ENCODE results near the gene MRPL33. TPM values are rescaled to one million over a fixed set of nuclear protein-coding genes. Genes with fewer than 3 reads are reported as not detected.

MRPL33 gene
- total RNA-seq, 3 donors from 2014 or later: 43.4 to 88.2 (median 53.8) TPM

GRCh38 chr2:27730261-27730662 is 41.3 kb upstream of the MRPL33 start:
- peak; percentile 53 for ATAC-seq
- Histone ChIP-seq H3K4me3 (no peak overlapping the region), H3K4me1 (ENCODE audit: low read depth) (peaks cover 4% of the 10 kb centered on the region), H3K36me3 (ENCODE audit: low read depth) (no peaks in the 10 kb centered on the region), H3K9me3 (no peaks in the 10 kb centered on the region)
- DNase-seq: no peak
- no peak for TF ChIP-seq CTCF (IDR thresholded peaks at IDR 0.05)
- intact Hi-C loops (cut with DNase I, micrococcal nuclease): no loop called here

DNA sequence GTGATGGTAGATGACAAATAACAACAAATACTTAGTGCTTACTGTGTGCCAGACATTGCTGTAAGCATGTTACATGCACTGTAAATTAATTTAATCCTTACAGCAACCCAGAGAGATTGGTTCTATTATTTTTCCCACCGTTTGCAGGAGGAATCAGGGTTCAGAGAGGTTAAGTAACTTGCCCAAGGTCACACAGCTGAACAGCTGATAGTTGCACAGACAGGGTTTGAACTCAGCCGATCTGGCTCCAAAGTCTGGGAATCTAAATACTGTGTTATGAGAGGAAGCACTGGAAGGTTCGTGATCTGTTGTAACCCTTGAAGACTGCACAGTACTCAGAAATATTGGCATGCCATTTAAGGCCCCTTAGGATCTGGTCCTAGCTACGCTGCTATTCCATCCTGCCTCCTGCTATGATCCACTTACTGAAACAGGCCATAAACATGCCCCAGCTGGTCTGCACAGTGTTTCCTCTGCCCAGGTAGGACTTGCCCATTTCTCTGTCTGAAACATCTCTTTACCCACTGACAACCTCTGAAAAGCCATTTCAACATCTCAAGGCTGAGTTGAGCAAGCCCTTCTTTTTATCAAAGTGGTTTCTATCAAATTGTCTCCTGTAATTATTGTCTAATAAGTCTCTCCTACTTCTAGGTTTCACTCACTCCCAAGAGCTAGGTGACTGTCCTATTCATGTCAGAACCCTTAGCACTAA is 40.4 kb upstream of the MRPL33 start:
- H3K9me3 ChIP-seq: no peaks in the 10 kb centered on the region
- intact Hi-C loops (cut with DNase I, micrococcal nuclease): no loop called here
- ATAC-seq: no peak
- TF ChIP-seq CTCF (IDR thresholded peaks at IDR 0.05): no peak
- no peak overlapping the region for H3K4me3 ChIP-seq
- no peaks in the 10 kb centered on the region for H3K36me3 ChIP-seq (ENCODE audit: low read depth)
- H3K4me1 ChIP-seq (ENCODE audit: low read depth): peaks cover 4% of the 10 kb centered on the region
- DNase-seq: no peak

DNA sequence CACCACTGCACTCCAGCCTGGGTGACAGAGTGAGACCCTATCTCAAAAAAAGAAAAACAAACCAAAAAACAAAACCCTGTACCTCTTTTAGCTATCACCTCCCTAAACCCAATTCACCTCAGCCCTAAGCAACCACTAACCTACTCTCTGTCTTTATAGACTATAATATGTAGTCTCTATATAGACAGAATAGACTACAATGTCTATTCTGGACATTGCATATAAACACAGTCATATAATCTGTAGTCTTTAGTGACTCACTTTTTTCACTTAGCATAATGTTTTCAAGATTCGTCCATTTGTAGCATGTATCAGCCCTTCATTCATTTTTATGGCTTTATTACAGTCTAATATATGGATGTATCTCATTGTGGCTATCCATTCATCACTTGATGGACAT is 37.2 kb upstream of the MRPL33 start:
- Histone ChIP-seq H3K4me3 (no peak overlapping the region), H3K4me1 (ENCODE audit: low read depth) (peaks cover 4% of the 10 kb centered on the region), H3K36me3 (ENCODE audit: low read depth) (no peaks in the 10 kb centered on the region), H3K9me3 (no peaks in the 10 kb centered on the region)
- DNase-seq (no peak), ATAC-seq (peak; percentile 11)
- intact Hi-C loops (cut with DNase I, micrococcal nuclease): no loop called here
- TF ChIP-seq CTCF (IDR thresholded peaks at IDR 0.05): no peak

- TF ChIP-seq CTCF (IDR thresholded peaks at IDR 0.05): no peak
- H3K4me3 ChIP-seq: no peak overlapping the region
- DNase-seq (peak; percentile 80 to 89 (median 87)), ATAC-seq (peak; percentile 94)
- no peaks in the 10 kb centered on the region for H3K9me3 ChIP-seq
- H3K4me1 ChIP-seq (ENCODE audit: low read depth): peaks cover 4% of the 10 kb centered on the region
- H3K36me3 ChIP-seq (ENCODE audit: low read depth): no peaks in the 10 kb centered on the region
- intact Hi-C loops (cut with DNase I, micrococcal nuclease): no loop called here
Observed at GRCh38 chr2:27735263-27735904, 36.1 kb upstream of the MRPL33 start.

- Histone ChIP-seq H3K9me3 (no peaks in the 10 kb centered on the region), H3K4me3 (no peak overlapping the region), H3K36me3 (ENCODE audit: low read depth) (no peaks in the 10 kb centered on the region), H3K4me1 (ENCODE audit: low read depth) (peaks cover 4% of the 10 kb centered on the region)
- ATAC-seq: no peak
- intact Hi-C loops (cut with DNase I, micrococcal nuclease): no loop called here
- no peak for DNase-seq
- TF ChIP-seq CTCF (IDR thresholded peaks at IDR 0.05): no peak
Observed at GRCh38 chr2:27736031-27736889, 35.3 kb upstream of the MRPL33 start.
